ENCODE data around the gene FXYD5.

GRCh38 chr19:35105047-35105410 is 49.5 kb upstream of the FXYD5 start:
- TF ChIP-seq CTCF (IDR thresholded peaks at IDR 0.05) (no peak), POLR2A (IDR thresholded peaks at IDR 0.05) (no peak)

Measured in uterus (tissue), 2 donors.